HCT116 (cell line): ENCODE measurements around the gene FBXL4. TPM values are rescaled to one million over a fixed set of nuclear protein-coding genes. Genes with fewer than 3 reads are reported as not detected.

Experiments used
- ATAC-seq: fragments of 200-7000 bp; cut with Tn5 transposase; 2 replicates; pipeline ENCODE4 v1.9.1; 2020; ENCODE audit warnings: mild to moderate bottlenecking, moderate library complexity
- BruUV-seq: library from RNA; stranded (reverse); fragments of 400-500 nt; replicated peaks from 2 replicates; lab custom pipeline; 2021; lab: Mats Ljungman, UMichigan
- CTCF ChIA-PET: fragments of 300-600 bp; sonication (Branson Sonifier 250); formaldehyde crosslinking; loops from one replicate; lab custom pipeline; 2021; ENCODE audit warnings: antibody characterized with exemption; lab: Charles Lee
- POLR2A ChIA-PET: fragments of 300-600, 350-600 bp; sonication (Branson Sonifier 250); formaldehyde crosslinking; loops from one replicate; lab custom pipeline; 2021; ENCODE audit warnings: antibody characterized with exemption; lab: Charles Lee
- RAD21 ChIA-PET, 2 experiments: fragments of 300-600 bp; sonication (Branson Sonifier 250); formaldehyde crosslinking; loops; one replicate each; lab custom pipeline; 2023; ENCODE audit warnings: low total read pairs in 2 of 2; ENCODE audit not compliant: uncharacterized antibody in 2 of 2, unreplicated experiment in 2 of 2, low non-redundant PET in 1 of 2; lab: Charles Lee
- DNase-seq: peaks from one replicate; pipeline ENCODE4 v3.0.0-alpha.2; 2010; ENCODE audit warnings: low read depth, low spot score
- H2AFZ ChIP-seq: fragments of 200-600 bp; shearing (Covaris generic), sonication (generic); 2 replicates; pipeline ENCODE4 v1.6.1; 2017; ENCODE audit warnings: low read depth, mixed run types, mixed read lengths, antibody characterized with exemption, low read length; ENCODE audit not compliant: poor library complexity, severe bottlenecking
- H3K27ac ChIP-seq: 2 replicates; pipeline ENCODE4 v1.5.1; 2012; ENCODE audit warnings: low read depth, low read length
- H3K27me3 ChIP-seq: fragments of 200-600 bp; sonication (generic); 2 replicates; pipeline ENCODE4 v1.6.1; 2016; ENCODE audit warnings: mixed run types, low read length, mixed read lengths; ENCODE audit not compliant: insufficient read depth
- H3K36me3 ChIP-seq, 2 experiments: fragments of 200-500 bp in 1 of 2; fragments of 200-600 bp in 1 of 2; sonication (Bioruptor generic) in 1 of 2; sonication (generic) in 1 of 2; 2 replicates each; pipeline versions ENCODE4 v1.5.1 to v1.6.1; 2014 to 2016; ENCODE audit warnings: low read length in 2 of 2, inconsistent platforms in 1 of 2, mixed read lengths in 1 of 2, mixed run types in 1 of 2; ENCODE audit not compliant: insufficient read depth in 2 of 2, control insufficient read depth in 1 of 2
- H3K4me1 ChIP-seq, 2 experiments: fragments of 200-600 bp in 1 of 2; sonication (generic) in 1 of 2; 2 replicates each; pipeline versions ENCODE4 v1.5.1 to v1.6.1; 2012 to 2017; ENCODE audit warnings: low read length in 2 of 2, inconsistent platforms in 1 of 2, mild to moderate bottlenecking in 1 of 2, mixed read lengths in 1 of 2, mixed run types in 1 of 2, moderate library complexity in 1 of 2; ENCODE audit not compliant: insufficient read depth in 2 of 2, control insufficient read depth in 1 of 2
- H3K4me2 ChIP-seq: fragments of 200-600 bp; sonication (generic); 2 replicates; pipeline ENCODE4 v1.6.1; 2017; ENCODE audit warnings: mixed run types, low read length, mixed read lengths
- H3K4me3 ChIP-seq, 2 experiments: fragments of 200-600 bp in 1 of 2; sonication (generic) in 1 of 2; replicated peaks in 1 of 2; 2 replicates each; pipeline ENCODE4 v1.5.1; 2011 to 2016; ENCODE audit warnings: low read length in 2 of 2, control low read depth in 1 of 2, low read depth in 1 of 2, mild to moderate bottlenecking in 1 of 2, mixed read lengths in 1 of 2, mixed run types in 1 of 2
- H3K79me2 ChIP-seq: fragments of 200-600 bp; sonication (generic); 2 replicates; pipeline ENCODE4 v1.6.1; 2017; ENCODE audit warnings: mild to moderate bottlenecking, mixed run types, low read length, moderate library complexity, mixed read lengths; ENCODE audit not compliant: insufficient read depth
- H3K9ac ChIP-seq: fragments of 200-600 bp; sonication (generic); 2 replicates; pipeline ENCODE4 v1.6.1; 2016; ENCODE audit warnings: low read length, mixed read lengths
- H3K9me2 ChIP-seq: fragments of 200-600 bp; sonication (generic), shearing (Covaris generic); 2 replicates; pipeline ENCODE4 v1.6.1; 2017; ENCODE audit warnings: mixed run types, mild to moderate bottlenecking, moderate library complexity; ENCODE audit not compliant: insufficient read depth
- H3K9me3 ChIP-seq, 2 experiments: fragments of 200-500 bp in 1 of 2; fragments of 200-600 bp in 1 of 2; sonication (Bioruptor generic) in 1 of 2; sonication (generic) in 1 of 2; 2 replicates each; pipeline ENCODE4 v1.6.1; 2014 to 2017; ENCODE audit warnings: low read length in 2 of 2, mixed read lengths in 2 of 2, inconsistent platforms in 1 of 2, low read depth in 1 of 2, mild to moderate bottlenecking in 1 of 2, mixed run types in 1 of 2, moderate library complexity in 1 of 2; ENCODE audit not compliant: control insufficient read depth in 1 of 2, insufficient read depth in 1 of 2
- H4K20me1 ChIP-seq: fragments of 200-600 bp; sonication (generic), shearing (Covaris generic); 2 replicates; pipeline ENCODE4 v1.6.1; 2017; ENCODE audit warnings: mixed run types, mild to moderate bottlenecking, moderate library complexity; ENCODE audit not compliant: insufficient read depth
- CBX3 ChIP-seq: IDR thresholded peaks from 2 replicates; pipeline ENCODE4 v1.6.1; 2012; ENCODE audit warnings: low read depth
- CEBPB ChIP-seq: IDR thresholded peaks from 2 replicates; pipeline ENCODE4 v1.6.1; 2012; ENCODE audit warnings: low read depth
- EGR1 ChIP-seq: IDR thresholded peaks from 2 replicates; pipeline ENCODE4 v1.6.1; 2012; ENCODE audit warnings: low read depth
- ELF1 ChIP-seq: IDR thresholded peaks from 2 replicates; pipeline ENCODE4 v1.6.1; 2012; ENCODE audit warnings: low read depth, borderline replicate concordance
- EZH2phosphoT487 ChIP-seq: fragments of 200-600 bp; IDR thresholded peaks from 2 replicates; pipeline ENCODE4 v1.6.1; 2018; ENCODE audit warnings: antibody characterized with exemption, borderline replicate concordance
- FOSL1 ChIP-seq: IDR thresholded peaks from 2 replicates; pipeline ENCODE4 v1.6.1; 2012; ENCODE audit warnings: low read depth
- POLR2A ChIP-seq: IDR thresholded peaks from 2 replicates; pipeline ENCODE4 v1.7.0; 2011; ENCODE audit warnings: borderline replicate concordance; ENCODE audit not compliant: insufficient read depth, insufficient read length; ENCODE audit errors: extremely low read depth
- POLR2AphosphoS5 ChIP-seq: IDR thresholded peaks from 2 replicates; pipeline ENCODE4 v1.6.1; 2011; ENCODE audit warnings: mild to moderate bottlenecking, low read depth, low read length, moderate library complexity
- RAD21 ChIP-seq: IDR thresholded peaks from 2 replicates; pipeline ENCODE4 v1.6.1; 2012; ENCODE audit warnings: low read depth, mild to moderate bottlenecking
- SIN3A ChIP-seq: IDR thresholded peaks from 2 replicates; pipeline ENCODE4 v1.6.1; 2012; ENCODE audit warnings: low read depth
- SP1 ChIP-seq: IDR thresholded peaks from 2 replicates; pipeline ENCODE4 v1.6.1; 2012; ENCODE audit warnings: low read depth
- SRF ChIP-seq: IDR thresholded peaks from 2 replicates; pipeline ENCODE4 v1.6.1; 2012; ENCODE audit warnings: low read depth
- TCF7L2 ChIP-seq: IDR thresholded peaks from 2 replicates; pipeline ENCODE4 v1.7.0; 2011; ENCODE audit warnings: borderline replicate concordance, inconsistent platforms; ENCODE audit not compliant: insufficient read depth, insufficient read length; ENCODE audit errors: extremely low read depth
- ZBTB33 ChIP-seq: IDR thresholded peaks from 2 replicates; pipeline ENCODE4 v1.6.1; 2011; ENCODE audit warnings: mild to moderate bottlenecking, low read length, moderate library complexity; ENCODE audit not compliant: insufficient replicate concordance; ENCODE audit errors: extremely low read depth
- ZNF274 ChIP-seq: fragments of 200-500 bp; sonication (Bioruptor generic); IDR thresholded peaks from 2 replicates; pipeline ENCODE4 v1.6.1; 2014; ENCODE audit warnings: mild to moderate bottlenecking, low read depth, low read length, inconsistent platforms
- intact Hi-C: fragments of 100-400 bp; cut with micrococcal nuclease; formaldehyde crosslinking; loops from 2 replicates; pipeline ENCODE4 v1.10.0; 2022
- total RNA-seq: library from RNA; stranded (reverse); gene quantifications from one replicate; pipeline ENCODE4 v1.2.1, GENCODE V29; 2021; ENCODE audit not compliant: unreplicated experiment
- TF ChIP-seq, protein P1 (sequence below): IDR thresholded peaks from 2 replicates; pipeline ENCODE4 v1.6.1; 2012
- TF ChIP-seq, protein P2 (sequence below): IDR thresholded peaks from 2 replicates; pipeline ENCODE4 v1.6.1; 2012

The FBXL4 gene
- total RNA-seq, 1 experiment from 2014 or later = 15.7 TPM

- DNase-seq = no peak
- CTCF ChIA-PET = no interaction called here
- POLR2A ChIA-PET = interaction anchor here (1.2 kb wide), 1 partner anchor 30 kb away, joined by 3 read pairs; the partner anchor contains the start of gene FBXL4
Measured at GRCh38 chr6:98977671-98978292, 30.0 kb upstream of the FBXL4 start.

More at GRCh38 chr6:98977671-98978292, 30.0 kb upstream of the FBXL4 start:
- RAD21 ChIA-PET = no interaction called here
- Histone ChIP-seq H3K9me3 (no peaks in the 10 kb centered on the region), H2AFZ (no peak overlapping the region), H3K27me3 (peaks cover 17% of the 10 kb centered on the region), H3K27ac (no peak overlapping the region), H3K36me3 (no peaks in the 10 kb centered on the region), H3K9ac (no peak overlapping the region), H3K4me1 (no peaks in the 10 kb centered on the region), H3K9me2 (no peaks in the 10 kb centered on the region), H3K4me3 (no peak overlapping the region), H4K20me1 (no peaks in the 10 kb centered on the region), H3K4me2 (no peak overlapping the region), H3K79me2 (no peaks in the 10 kb centered on the region)
- BruUV-seq = no TSS peak
- intact Hi-C loops = no loop called here
- ATAC-seq = no peak
- TF ChIP-seq, protein P1, sequence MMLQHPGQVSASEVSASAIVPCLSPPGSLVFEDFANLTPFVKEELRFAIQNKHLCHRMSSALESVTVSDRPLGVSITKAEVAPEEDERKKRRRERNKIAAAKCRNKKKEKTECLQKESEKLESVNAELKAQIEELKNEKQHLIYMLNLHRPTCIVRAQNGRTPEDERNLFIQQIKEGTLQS = no peak
- TF ChIP-seq FOSL1 (no peak), POLR2A (no peak), CBX3 (no peak), ELF1 (no peak), SIN3A (no peak), EGR1 (no peak), CEBPB (no peak), ZNF274 (no peak), ZBTB33 (no peak), TCF7L2 (no peak), SP1 (no peak), SRF (no peak), EZH2phosphoT487 (no peak), RAD21 (no peak), POLR2AphosphoS5 (no peak)
- TF ChIP-seq, protein P2, sequence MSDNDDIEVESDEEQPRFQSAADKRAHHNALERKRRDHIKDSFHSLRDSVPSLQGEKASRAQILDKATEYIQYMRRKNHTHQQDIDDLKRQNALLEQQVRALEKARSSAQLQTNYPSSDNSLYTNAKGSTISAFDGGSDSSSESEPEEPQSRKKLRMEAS = no peak
